ENCODE results near the gene NCBP3.

DNA sequence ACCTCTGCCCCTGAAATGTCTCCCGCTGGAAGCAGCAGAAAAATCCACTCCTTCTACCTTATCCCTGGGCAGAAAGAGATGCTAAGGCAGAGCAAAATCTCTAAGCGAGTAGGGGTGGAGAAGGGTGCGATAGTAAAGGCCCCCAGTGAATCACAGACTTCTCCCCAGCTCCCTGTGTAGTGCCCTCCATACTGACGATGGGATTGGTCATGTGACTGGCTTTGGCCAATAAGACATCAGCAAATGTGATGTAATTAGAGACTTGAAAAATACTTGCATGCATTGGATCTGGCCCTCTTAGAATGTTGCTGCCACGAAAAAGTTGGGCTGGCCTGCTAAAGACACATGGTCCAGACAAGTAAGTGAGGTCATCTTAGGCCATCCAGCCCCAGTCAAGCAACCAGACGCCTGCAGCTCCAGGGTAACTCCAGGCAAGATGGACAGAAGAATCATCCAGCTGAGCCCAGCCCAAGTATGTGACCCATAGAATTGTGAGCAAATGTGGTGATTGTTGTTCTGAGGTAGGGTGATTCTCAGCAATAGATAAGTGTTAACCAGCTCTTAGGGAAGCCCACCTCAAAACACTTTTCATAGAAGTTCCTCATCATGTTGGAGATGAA lies 86.3 kb downstream of the NCBP3 start:
- TF ChIP-seq POLR2A (IDR thresholded peaks at IDR 0.05; ENCODE audit: low read depth, low read length) (no peak), TAF1 (IDR thresholded peaks at IDR 0.05; ENCODE audit: low read depth, low read length) (no peak), POLR2AphosphoS5 (IDR thresholded peaks at IDR 0.05; ENCODE audit: low read depth, low read length) (no peak), SPI1 (IDR thresholded peaks at IDR 0.05; ENCODE audit: low read depth, low read length) (no peak), PAX5 (IDR thresholded peaks at IDR 0.05; ENCODE audit: insufficient read depth, low read length, severe bottlenecking) (no peak), POU2F2 (IDR thresholded peaks at IDR 0.05; ENCODE audit: low read depth, low read length) (no peak)
